Gastrocnemius medialis (tissue), 4 donors: ENCODE results near the gene TSPAN7. TPM values are rescaled to one million over a fixed set of nuclear protein-coding genes. Genes with fewer than 3 reads are reported as not detected.

ENCODE experiments used
- ATAC-seq, 2 donors: fragments of 150-250 bp; one replicate each; pipeline ENCODE4 v1.9.1; 2016
- DNase-seq, 2 donors: peaks; one replicate each; pipeline ENCODE4 v3.0.0-alpha.2; 2019
- H3K27ac ChIP-seq, 4 donors: fragments of 200-600 bp; sonication (generic); 1 replicate in 1 of 4; 2 replicates in 3 of 4; pipeline ENCODE4 v1.5.1; 2016 to 2018; ENCODE audit warnings: mild to moderate bottlenecking in 2 of 4, moderate library complexity in 1 of 4
- H3K27me3 ChIP-seq, 3 donors: fragments of 200-600 bp; sonication (generic) in 2 of 3; 1 replicate in 1 of 3; 2 replicates in 2 of 3; pipeline versions ENCODE4 v1.5.1 to v1.6.0; 2016 to 2019; ENCODE audit warnings: mild to moderate bottlenecking in 1 of 3, moderate library complexity in 1 of 3
- H3K36me3 ChIP-seq, 2 donors: fragments of 200-600 bp; sonication (generic) in 1 of 2; one replicate each; pipeline ENCODE4 v1.5.1; 2017 to 2018
- H3K4me1 ChIP-seq, 2 donors: fragments of 200-600 bp; sonication (generic) in 1 of 2; one replicate each; pipeline ENCODE4 v1.5.1; 2016 to 2017; ENCODE audit warnings: mild to moderate bottlenecking in 2 of 2
- H3K4me3 ChIP-seq, 4 donors: fragments of 200-600 bp; sonication (generic) in 3 of 4; 1 replicate in 1 of 4; 2 replicates in 3 of 4; pipeline ENCODE4 v1.5.1; 2016 to 2019; ENCODE audit warnings: mild to moderate bottlenecking in 2 of 4
- H3K9me3 ChIP-seq, 3 donors: fragments of 200-600 bp; sonication (generic) in 2 of 3; 1 replicate in 1 of 3; 2 replicates in 2 of 3; pipeline ENCODE4 v1.5.1; 2016 to 2019
- CTCF ChIP-seq, 5 experiments: fragments of 450-650 bp in 3 of 5; fragments of 200-600 bp in 2 of 5; sonication (generic) in 2 of 5; IDR thresholded peaks in 4 of 5; conservative IDR thresholded peaks in 1 of 5; 1 replicate in 4 of 5; 2 replicates in 1 of 5; pipeline ENCODE4 v1.5.1; 2016 to 2019; ENCODE audit warnings: antibody characterized with exemption in 5 of 5, mild to moderate bottlenecking in 3 of 5, moderate library complexity in 3 of 5
- POLR2A ChIP-seq, 2 donors: fragments of 450-650 bp; IDR thresholded peaks; one replicate each; pipeline ENCODE4 v1.6.1; 2017; ENCODE audit warnings: antibody characterized with exemption in 2 of 2, mild to moderate bottlenecking in 2 of 2, moderate library complexity in 2 of 2
- in situ Hi-C, 4 donors: fragments of 200-750 bp; cut with MboI; loops; one replicate each; pipeline versions ENCODE4 v1.15.0 to v1.8.0; 2017; ENCODE audit warnings: low sequenced_read_pairs in 4 of 4
- intact Hi-C: fragments of 100-400 bp; cut with DNase I; formaldehyde crosslinking; loops from one replicate; pipeline ENCODE4 v1.15.1; 2023; ENCODE audit warnings: low total_unique reads
- total RNA-seq, 4 donors: library from RNA; depleted of rRNA; stranded (reverse); fragments of >200 nt; gene quantifications; one replicate each; pipeline versions ENCODE4 v1.1.0 to v1.2.3, GENCODE V29; 2016

The TSPAN7 gene
- total RNA-seq, 4 donors from 2014 or later, result 38.1 to 288 (median 130) TPM

- TF ChIP-seq CTCF (IDR thresholded peaks at IDR 0.05 in 4 of 5, conservative IDR thresholded peaks at IDR 0.05 in 1 of 5) (no peak), POLR2A (IDR thresholded peaks at IDR 0.05) (no peak)
- peak overlapping the region; percentile 84 to 88 (median 86) for H3K27ac ChIP-seq
- H3K9me3 ChIP-seq, result no peaks in the 10 kb centered on the region
- peak overlapping the region; percentile 69 to 73 (median 70) for H3K4me3 ChIP-seq
- in situ Hi-C loops, result loop anchor here in 1 of 4 donors (25.0 kb wide), 1 partner anchor 101 kb away; no protein-coding TSS in a partner anchor
- H3K4me1 ChIP-seq, result peaks cover 0 to 5% of the 10 kb centered on the region in 2 donors
- no peaks in the 10 kb centered on the region for H3K27me3 ChIP-seq
- intact Hi-C loops, result loop anchor here (2.0 to 5.0 kb wide), 2 partner anchors 49 to 50 kb away; no protein-coding TSS in a partner anchor
- no peak for DNase-seq
- no peaks in the 10 kb centered on the region for H3K36me3 ChIP-seq
- no peak for ATAC-seq
Observed at GRCh38 chrX:38563030-38563429, 1.7 kb downstream of the TSPAN7 start.

GRCh38 chrX:38570396-38570795 lies 9.1 kb downstream of the TSPAN7 start:
- Histone ChIP-seq H3K4me1 (no peaks in the 10 kb centered on the region), H3K27me3 (no peaks in the 10 kb centered on the region), H3K27ac (peak overlapping the region in 1 of 4 donors; percentile 26), H3K9me3 (no peaks in the 10 kb centered on the region), H3K36me3 (no peaks in the 10 kb centered on the region), H3K4me3 (no peak overlapping the region)
- no peak for DNase-seq
- no peak for TF ChIP-seq CTCF (IDR thresholded peaks at IDR 0.05 in 4 of 5, conservative IDR thresholded peaks at IDR 0.05 in 1 of 5)
- TF ChIP-seq POLR2A (IDR thresholded peaks at IDR 0.05), result no peak
- intact Hi-C loops, result no loop called here
- in situ Hi-C loops, result loop anchor here in 1 of 4 donors (25.0 kb wide), 1 partner anchor 108 kb away; no protein-coding TSS in a partner anchor
- no peak for ATAC-seq

GRCh38 chrX:38571058-38571457 lies 9.7 kb downstream of the TSPAN7 start:
- Histone ChIP-seq H3K36me3 (no peaks in the 10 kb centered on the region), H3K4me1 (no peaks in the 10 kb centered on the region), H3K4me3 (no peak overlapping the region), H3K27ac (no peak overlapping the region), H3K27me3 (no peaks in the 10 kb centered on the region), H3K9me3 (no peaks in the 10 kb centered on the region)
- DNase-seq, result no peak
- intact Hi-C loops (no loop called here), in situ Hi-C loops (loop anchor here in 1 of 4 donors (25.0 kb wide), 1 partner anchor 109 kb away; no protein-coding TSS in a partner anchor)
- TF ChIP-seq POLR2A (IDR thresholded peaks at IDR 0.05) (no peak), CTCF (IDR thresholded peaks at IDR 0.05 in 4 of 5, conservative IDR thresholded peaks at IDR 0.05 in 1 of 5) (no peak)
- no peak for ATAC-seq

DNA sequence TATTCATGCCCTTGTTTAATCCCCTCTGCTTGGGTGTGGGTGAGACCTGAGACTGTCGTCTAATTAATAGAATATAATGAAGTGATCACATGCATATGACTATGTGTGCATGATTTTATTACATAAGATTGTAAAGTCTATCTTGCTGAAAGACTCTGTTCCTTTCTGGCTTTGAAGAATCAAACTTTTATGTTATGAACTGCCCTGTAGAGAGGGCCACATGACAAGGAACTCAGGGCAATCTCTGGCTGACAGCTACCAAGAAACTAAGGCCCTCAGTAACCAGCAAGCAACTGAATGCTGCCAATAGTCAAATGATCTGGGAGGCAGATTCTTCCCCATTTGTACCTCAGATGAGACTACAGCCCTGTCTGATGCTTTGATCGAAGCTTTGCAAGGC lies 13.5 kb downstream of the TSPAN7 start:
- no peak for ATAC-seq
- intact Hi-C loops, result no loop called here
- TF ChIP-seq CTCF (IDR thresholded peaks at IDR 0.05 in 4 of 5, conservative IDR thresholded peaks at IDR 0.05 in 1 of 5), result no peak
- no peak for TF ChIP-seq POLR2A (IDR thresholded peaks at IDR 0.05)
- Histone ChIP-seq H3K27me3 (no peaks in the 10 kb centered on the region), H3K4me3 (no peak overlapping the region), H3K9me3 (no peaks in the 10 kb centered on the region), H3K36me3 (no peaks in the 10 kb centered on the region), H3K4me1 (no peaks in the 10 kb centered on the region), H3K27ac (no peak overlapping the region)
- in situ Hi-C loops, result loop anchor here in 1 of 4 donors (25.0 kb wide), 1 partner anchor 113 kb away; no protein-coding TSS in a partner anchor
- DNase-seq, result no peak

- in situ Hi-C loops (no loop called here), intact Hi-C loops (no loop called here)
- no peaks in the 10 kb centered on the region for H3K9me3 ChIP-seq
- DNase-seq (no peak), ATAC-seq (no peak)
- no peaks in the 10 kb centered on the region for H3K27me3 ChIP-seq
- no peaks in the 10 kb centered on the region for H3K4me1 ChIP-seq
- H3K4me3 ChIP-seq, result no peak overlapping the region
- H3K27ac ChIP-seq, result no peak overlapping the region
- H3K36me3 ChIP-seq, result no peaks in the 10 kb centered on the region
- TF ChIP-seq POLR2A (IDR thresholded peaks at IDR 0.05) (no peak), CTCF (IDR thresholded peaks at IDR 0.05 in 4 of 5, conservative IDR thresholded peaks at IDR 0.05 in 1 of 5) (no peak)
Observed at GRCh38 chrX:38575888-38576287, 14.5 kb downstream of the TSPAN7 start.
